ENCODE data around the gene SPOCK2. TPM values are rescaled to one million over a fixed set of nuclear protein-coding genes. Genes with fewer than 3 reads are reported as not detected.
A peak's percentile ranks its signal among the peaks of the same experiment; 100 is the strongest.

SPOCK2 gene
- polyA plus RNA-seq, 3 donors, result 0.20 to 1.6 (median 0.45) TPM

DNA sequence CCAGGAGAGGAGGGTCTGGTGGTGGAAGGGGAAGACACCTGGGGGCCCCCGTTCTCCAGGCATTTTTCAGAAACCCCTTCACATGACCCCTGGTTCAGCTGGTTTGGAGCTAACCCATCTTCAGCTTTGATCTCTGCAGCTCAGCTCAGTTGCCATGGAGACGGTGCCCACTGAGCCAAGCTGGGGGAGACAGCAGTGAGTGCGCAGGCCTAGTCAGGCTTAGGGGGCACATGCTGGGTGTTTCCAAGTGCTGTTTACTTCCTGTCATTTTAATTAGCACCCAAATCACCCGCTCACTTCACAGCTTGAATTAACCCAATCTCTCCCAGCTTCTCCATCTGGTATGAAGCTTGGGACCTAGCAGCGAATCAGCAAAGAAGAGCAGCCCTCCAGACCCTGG lies 9.0 kb downstream of the SPOCK2 start:
- 79% methylated on average over 4 of the region's 5 CpGs for WGBS (ENCODE audit: insufficient coverage)
- Mint-ChIP-seq H3K9me3 (peaks cover 0 to 2% (median 0%) of the 10 kb centered on the region in 7 donors), H3K27ac (no peak overlapping the region), H3K4me3 (no peak overlapping the region), H3K36me3 (no peaks in the 10 kb centered on the region), H3K27me3 (ENCODE audit: low read depth in 3 of 3) (peaks cover 4 to 10% (median 9%) of the 10 kb centered on the region in 3 donors), H3K4me1 (peaks cover 6% of the 10 kb centered on the region)
- no peak overlapping the region for H3K4me3 ChIP-seq (replicated peaks in 1 of 3; ENCODE audit: low read depth in 2 of 3, low read length in 3 of 3)
- H3K9me3 ChIP-seq (replicated peaks in 1 of 2; ENCODE audit: control insufficient read depth in 1 of 2, insufficient read depth in 1 of 2, low read length in 2 of 2), result no peaks in the 10 kb centered on the region
- H3K4me2 ChIP-seq (replicated peaks; ENCODE audit: extremely low read depth, low read length, poor library complexity, severe bottlenecking), result no peak overlapping the region
- no peak overlapping the region for H3K27ac ChIP-seq (ENCODE audit: low read depth in 1 of 2, low read length in 2 of 2)
- H3K4me1 ChIP-seq (ENCODE audit: control insufficient read depth in 1 of 2, insufficient read depth in 2 of 2, low read length in 2 of 2), result no peaks in the 10 kb centered on the region
- H2AFZ ChIP-seq (ENCODE audit: insufficient read depth, low read depth, low read length, poor library complexity, severe bottlenecking), result no peak overlapping the region
- DNase-seq, result no peak
- intact Hi-C loops (cut with micrococcal nuclease), result no loop called here
- no peaks in the 10 kb centered on the region for H3K27me3 ChIP-seq (ENCODE audit: control insufficient read depth in 2 of 2, insufficient read depth in 2 of 2, low read length in 2 of 2)
- no peak for TF ChIP-seq CTCF (IDR thresholded peaks at IDR 0.05)
- H3K79me2 ChIP-seq (ENCODE audit: insufficient read depth, low read length), result no peaks in the 10 kb centered on the region
- H4K20me1 ChIP-seq (ENCODE audit: insufficient read depth, low read length), result no peaks in the 10 kb centered on the region
- H3K9ac ChIP-seq (ENCODE audit: insufficient read depth, low read length, poor library complexity, severe bottlenecking), result no peak overlapping the region
- no peaks in the 10 kb centered on the region for H3K36me3 ChIP-seq (replicated peaks in 1 of 2; ENCODE audit: control insufficient read depth in 1 of 2, insufficient read depth in 2 of 2, low read length in 2 of 2)

DNA sequence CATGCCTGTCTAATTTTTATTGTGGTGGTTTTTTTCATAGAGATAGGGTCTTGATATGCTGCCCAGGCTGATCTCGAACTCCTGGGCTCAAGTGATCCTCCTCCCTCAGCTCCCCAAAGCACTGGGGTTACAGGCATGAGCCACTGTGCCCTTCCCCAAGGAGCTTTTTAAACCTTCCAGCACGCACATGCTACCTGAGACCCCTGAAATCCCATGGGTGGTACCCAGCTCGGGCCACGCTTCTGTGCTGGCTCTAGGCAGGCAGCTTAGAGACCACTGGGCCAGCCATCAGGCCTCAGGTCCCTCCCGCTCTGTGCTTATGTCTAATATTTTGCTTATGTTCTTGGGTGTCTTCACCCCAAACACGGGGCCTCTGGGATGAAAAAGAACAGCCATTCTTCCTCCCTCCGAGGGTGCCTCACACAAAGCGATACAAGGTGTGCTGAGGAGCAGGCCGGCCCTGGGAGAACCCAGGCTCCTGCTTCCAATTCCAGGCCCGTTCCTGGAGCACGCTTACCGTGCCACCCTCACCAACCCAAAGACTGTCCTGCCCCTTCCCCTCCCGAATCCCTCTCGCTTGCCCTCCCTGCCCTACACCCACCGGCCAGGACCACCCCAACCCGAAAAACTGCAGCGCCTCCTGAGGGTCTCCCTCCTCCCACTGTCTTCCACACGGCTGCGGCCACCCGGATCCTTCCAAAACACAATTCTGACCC lies 10.9 kb downstream of the SPOCK2 start:
- H4K20me1 ChIP-seq (ENCODE audit: insufficient read depth, low read length), result no peaks in the 10 kb centered on the region
- H3K4me2 ChIP-seq (replicated peaks; ENCODE audit: extremely low read depth, low read length, poor library complexity, severe bottlenecking), result no peak overlapping the region
- H3K4me1 ChIP-seq (ENCODE audit: control insufficient read depth in 1 of 2, insufficient read depth in 2 of 2, low read length in 2 of 2), result no peaks in the 10 kb centered on the region
- 90% methylated on average over 15 of the region's 20 CpGs for WGBS (ENCODE audit: insufficient coverage)
- no peaks in the 10 kb centered on the region for H3K36me3 ChIP-seq (replicated peaks in 1 of 2; ENCODE audit: control insufficient read depth in 1 of 2, insufficient read depth in 2 of 2, low read length in 2 of 2)
- intact Hi-C loops (cut with micrococcal nuclease), result no loop called here
- Mint-ChIP-seq H3K4me3 (no peak overlapping the region), H3K36me3 (no peaks in the 10 kb centered on the region), H3K27me3 (ENCODE audit: low read depth in 3 of 3) (peaks cover 4 to 10% (median 5%) of the 10 kb centered on the region in 3 donors), H3K27ac (peak overlapping the region in 1 of 7 donors; percentile 24), H3K4me1 (peaks cover 6% of the 10 kb centered on the region), H3K9me3 (peaks cover 0 to 2% (median 0%) of the 10 kb centered on the region in 7 donors)
- H3K4me3 ChIP-seq (replicated peaks in 1 of 3; ENCODE audit: low read depth in 2 of 3, low read length in 3 of 3), result no peak overlapping the region
- no peak overlapping the region for H3K9ac ChIP-seq (ENCODE audit: insufficient read depth, low read length, poor library complexity, severe bottlenecking)
- no peak for DNase-seq
- H2AFZ ChIP-seq (ENCODE audit: insufficient read depth, low read depth, low read length, poor library complexity, severe bottlenecking), result no peak overlapping the region
- H3K9me3 ChIP-seq (replicated peaks in 1 of 2; ENCODE audit: control insufficient read depth in 1 of 2, insufficient read depth in 1 of 2, low read length in 2 of 2), result no peaks in the 10 kb centered on the region
- no peak for TF ChIP-seq CTCF (IDR thresholded peaks at IDR 0.05)
- H3K27me3 ChIP-seq (ENCODE audit: control insufficient read depth in 2 of 2, insufficient read depth in 2 of 2, low read length in 2 of 2), result no peaks in the 10 kb centered on the region
- H3K79me2 ChIP-seq (ENCODE audit: insufficient read depth, low read length), result no peaks in the 10 kb centered on the region
- no peak overlapping the region for H3K27ac ChIP-seq (ENCODE audit: low read depth in 1 of 2, low read length in 2 of 2)
